Measurements from ENCODE around the gene KIF13A. TPM values are rescaled to one million over a fixed set of nuclear protein-coding genes. Genes with fewer than 3 reads are reported as not detected.
"Not testable (repeated sequence)": the region's sequence is repeated elsewhere in the genome, so short reads cannot be mapped to it uniquely, and the experiment has no call there.

Gene KIF13A
- total RNA-seq, 8 experiments from 2014 or later = 15.5 to 50.5 (median 24.5) TPM

- Histone ChIP-seq H3K27ac (no peak overlapping the region), H3K4me1 (replicated peaks in 1 of 2) (peaks cover 0 to under 1% of the 10 kb centered on the region in 2 donors), H3K4me3 (no peak overlapping the region)
- no peak for ATAC-seq (replicated peaks in 6 of 8)
- in situ Hi-C loops (cut with MboI; ENCODE audit: low pct_unique_long_range_greater_than_20kb in 2 of 9, low sequenced_read_pairs in 9 of 9, unreplicated experiment in 9 of 9) = no loop called here
- WGBS, 10 experiments = 83 to 100% (median 95%) methylated on average over 1 to 3 of the region's 3 CpGs
Measured at GRCh38 chr6:17892097-17892686, 95.2 kb downstream of the KIF13A start.

- no peak overlapping the region for H3K27ac ChIP-seq
- H3K4me3 ChIP-seq = no peak overlapping the region
- peaks cover 0 to 2% of the 10 kb centered on the region in 2 donors for H3K4me1 ChIP-seq (replicated peaks in 1 of 2)
- 71 to 100% (median 90%) methylated on average over 1 of the region's 1 CpG; no CpG with 5 or more reads in 4 of the 10 experiments for whole genome bisulfite sequencing, 10 experiments
- in situ Hi-C loops (cut with MboI; ENCODE audit: low pct_unique_long_range_greater_than_20kb in 2 of 9, low sequenced_read_pairs in 9 of 9, unreplicated experiment in 9 of 9) = no loop called here
- no peak for ATAC-seq (replicated peaks in 6 of 8)
Measured at GRCh38 chr6:17890309-17890708, 97.1 kb downstream of the KIF13A start.

GRCh38 chr6:17889777-17890176 is 97.7 kb downstream of the KIF13A start:
- in situ Hi-C loops (cut with MboI; ENCODE audit: low pct_unique_long_range_greater_than_20kb in 2 of 9, low sequenced_read_pairs in 9 of 9, unreplicated experiment in 9 of 9); H3K4me3 ChIP-seq; H3K4me1 ChIP-seq (replicated peaks in 1 of 2); H3K27ac ChIP-seq; ATAC-seq (replicated peaks in 6 of 8): not testable (repeated sequence)
- 83 to 100% (median 97%) methylated on average over 1 to 9 of the region's 9 CpGs; no CpG with 5 or more reads in 1 of the 10 experiments for WGBS, 10 experiments

- no peak overlapping the region for H3K4me3 ChIP-seq
- H3K27ac ChIP-seq = no peak overlapping the region
- peak in 4 of 8 experiments; percentile 56 to 89 (median 76) for ATAC-seq (replicated peaks in 6 of 8)
- peaks cover 0 to 2% of the 10 kb centered on the region in 2 donors for H3K4me1 ChIP-seq (replicated peaks in 1 of 2)
- in situ Hi-C loops (cut with MboI; ENCODE audit: low pct_unique_long_range_greater_than_20kb in 2 of 9, low sequenced_read_pairs in 9 of 9, unreplicated experiment in 9 of 9) = no loop called here
- WGBS, 10 experiments = 67% methylated on average over 1 of the region's 1 CpG; no CpG with 5 or more reads in 7 of the 10 experiments
Measured at GRCh38 chr6:17886891-17887290, 100.5 kb downstream of the KIF13A start.

GRCh38 chr6:17885889-17886576 is 101.4 kb downstream of the KIF13A start:
- in situ Hi-C loops (cut with MboI; ENCODE audit: low pct_unique_long_range_greater_than_20kb in 2 of 9, low sequenced_read_pairs in 9 of 9, unreplicated experiment in 9 of 9) = no loop called here
- peaks cover 0 to 2% of the 10 kb centered on the region in 2 donors for H3K4me1 ChIP-seq (replicated peaks in 1 of 2)
- H3K4me3 ChIP-seq = no peak overlapping the region
- H3K27ac ChIP-seq = no peak overlapping the region
- ATAC-seq (replicated peaks in 6 of 8) = no peak
- 80 to 100% (median 95%) methylated on average over 1 to 4 of the region's 4 CpGs; no CpG with 5 or more reads in 2 of the 10 experiments for WGBS, 10 experiments

GRCh38 chr6:17884498-17885478 is 102.6 kb downstream of the KIF13A start:
- in situ Hi-C loops (cut with MboI; ENCODE audit: low pct_unique_long_range_greater_than_20kb in 2 of 9, low sequenced_read_pairs in 9 of 9, unreplicated experiment in 9 of 9) = no loop called here
- peak in 2 of 8 experiments; percentile 47 to 62 for ATAC-seq (replicated peaks in 6 of 8)
- Histone ChIP-seq H3K4me3 (no peak overlapping the region), H3K4me1 (replicated peaks in 1 of 2) (peaks cover 0 to 2% of the 10 kb centered on the region in 2 donors), H3K27ac (no peak overlapping the region)
- WGBS, 10 experiments = 49 to 100% (median 90%) methylated on average over 1 to 4 of the region's 4 CpGs; no CpG with 5 or more reads in 1 of the 10 experiments

GRCh38 chr6:17883665-17884497 is 103.6 kb downstream of the KIF13A start:
- peaks cover 0 to 2% of the 10 kb centered on the region in 2 donors for H3K4me1 ChIP-seq (replicated peaks in 1 of 2)
- 93 to 100% (median 100%) methylated on average over 1 to 2 of the region's 2 CpGs; no CpG with 5 or more reads in 4 of the 10 experiments for WGBS, 10 experiments
- in situ Hi-C loops (cut with MboI; ENCODE audit: low pct_unique_long_range_greater_than_20kb in 2 of 9, low sequenced_read_pairs in 9 of 9, unreplicated experiment in 9 of 9) = no loop called here
- H3K4me3 ChIP-seq = no peak overlapping the region
- H3K27ac ChIP-seq = no peak overlapping the region
- no peak for ATAC-seq (replicated peaks in 6 of 8)

GRCh38 chr6:17881085-17881858 is 106.2 kb downstream of the KIF13A start:
- H3K27ac ChIP-seq = no peak overlapping the region
- no peak overlapping the region for H3K4me3 ChIP-seq
- H3K4me1 ChIP-seq (replicated peaks in 1 of 2) = no peaks in the 10 kb centered on the region
- WGBS, 10 experiments = 17 to 100% (median 90%) methylated on average over 1 to 7 of the region's 11 CpGs; no CpG with 5 or more reads in 1 of the 10 experiments
- ATAC-seq (replicated peaks in 6 of 8) = peak in 1 of 8 experiments; percentile 36
- in situ Hi-C loops (cut with MboI; ENCODE audit: low pct_unique_long_range_greater_than_20kb in 2 of 9, low sequenced_read_pairs in 9 of 9, unreplicated experiment in 9 of 9) = no loop called here

GRCh38 chr6:17879184-17879583 is 108.3 kb downstream of the KIF13A start:
- H3K4me3 ChIP-seq = no peak overlapping the region
- in situ Hi-C loops (cut with MboI; ENCODE audit: low pct_unique_long_range_greater_than_20kb in 2 of 9, low sequenced_read_pairs in 9 of 9, unreplicated experiment in 9 of 9) = no loop called here
- H3K27ac ChIP-seq = no peak overlapping the region
- no peak for ATAC-seq (replicated peaks in 6 of 8)
- WGBS, 10 experiments = 43 to 100% (median 80%) methylated on average over 1 to 2 of the region's 2 CpGs; no CpG with 5 or more reads in 2 of the 10 experiments
- H3K4me1 ChIP-seq (replicated peaks in 1 of 2) = no peaks in the 10 kb centered on the region

- ATAC-seq (replicated peaks in 6 of 8) = no peak
- WGBS, 10 experiments = 82 to 100% (median 100%) methylated on average over 1 of the region's 1 CpG; no CpG with 5 or more reads in 1 of the 10 experiments
- in situ Hi-C loops (cut with MboI; ENCODE audit: low pct_unique_long_range_greater_than_20kb in 2 of 9, low sequenced_read_pairs in 9 of 9, unreplicated experiment in 9 of 9) = no loop called here
- H3K4me1 ChIP-seq (replicated peaks in 1 of 2) = no peaks in the 10 kb centered on the region
- no peak overlapping the region for H3K27ac ChIP-seq
- no peak overlapping the region for H3K4me3 ChIP-seq
Measured at GRCh38 chr6:17878734-17879133, 108.7 kb downstream of the KIF13A start.

- Histone ChIP-seq H3K4me1 (replicated peaks in 1 of 2) (no peaks in the 10 kb centered on the region), H3K4me3 (no peak overlapping the region), H3K27ac (no peak overlapping the region)
- in situ Hi-C loops (cut with MboI; ENCODE audit: low pct_unique_long_range_greater_than_20kb in 2 of 9, low sequenced_read_pairs in 9 of 9, unreplicated experiment in 9 of 9) = no loop called here
- no peak for ATAC-seq (replicated peaks in 6 of 8)
- 85 to 100% (median 94%) methylated on average over 1 to 3 of the region's 3 CpGs; no CpG with 5 or more reads in 1 of the 10 experiments for WGBS, 10 experiments
Measured at GRCh38 chr6:17877895-17878440, 109.5 kb downstream of the KIF13A start.

Measured in motor neuron (in vitro differentiated cells).